Adrenal gland (tissue), 12 donors: ENCODE data around the gene BMERB1. TPM values are rescaled to one million over a fixed set of nuclear protein-coding genes. Genes with fewer than 3 reads are reported as not detected.

Experiments
- DNase-seq, 7 donors: peaks; one replicate each; pipeline ENCODE4 v3.0.0-alpha.2; 2019 to 2020
- H3K27ac ChIP-seq, 5 donors: fragments of 200-600 bp; sonication (generic) in 4 of 5; 1 replicate in 3 of 5; 2 replicates in 2 of 5; pipeline versions ENCODE4 v1.5.1 to v1.8.0; 2016 to 2020; ENCODE audit warnings: mild to moderate bottlenecking in 1 of 5
- H3K27me3 ChIP-seq: fragments of 200-600 bp; 2 replicates; pipeline ENCODE4 v1.8.0; 2021
- H3K36me3 ChIP-seq, 2 donors: fragments of 200-600 bp; replicated peaks in 1 of 2; 1 replicate in 1 of 2; 2 replicates in 1 of 2; pipeline versions ENCODE4 v1.5.1 to v1.8.0; 2018 to 2022
- H3K4me1 ChIP-seq, 2 donors: fragments of 200-600 bp; replicated peaks in 1 of 2; 1 replicate in 1 of 2; 2 replicates in 1 of 2; pipeline versions ENCODE4 v1.5.1 to v1.8.0; 2018 to 2021
- H3K4me3 ChIP-seq, 4 donors: fragments of 200-600 bp; sonication (generic) in 3 of 4; one replicate each; pipeline ENCODE4 v1.5.1; 2016 to 2018
- H3K9me3 ChIP-seq, 3 donors: fragments of 200-600 bp; sonication (generic) in 1 of 3; replicated peaks in 1 of 3; 1 replicate in 2 of 3; 2 replicates in 1 of 3; pipeline versions ENCODE4 v1.5.1 to v1.8.0; 2016 to 2021
- POLR2A ChIP-seq, 2 donors: fragments of 450-650 bp; IDR thresholded peaks; one replicate each; pipeline ENCODE4 v1.6.1; 2017; ENCODE audit warnings: antibody characterized with exemption in 2 of 2, mild to moderate bottlenecking in 2 of 2, moderate library complexity in 1 of 2
- WGBS, 4 donors: extraction: QIAGEN DNeasy Blood & Tissue Kit in 2 of 4; methylation state at CpG; one replicate each; pipeline versions ENCODE4 v1.1.5 to v1.1.7; 2013 to 2017; 5-methylcytosine and 5-hydroxymethylcytosine counted together
- intact Hi-C, 2 donors: fragments of 100-400 bp; cut with DNase I; formaldehyde crosslinking; loops; one replicate each; pipeline versions ENCODE4 v1.14.1 to v1.15.0; 2022 to 2023
- polyA plus RNA-seq, 3 donors: library from polyadenylated mRNA; stranded (reverse); fragments of 200-250 nt in 2 of 3; fragments of 350-450 nt in 1 of 3; fragmentation: Illumina TruSeq in 1 of 3; extraction: RNeasy Lipid Tissue Mini Kit (QIAGEN cat#74804) in 1 of 3; gene quantifications; one replicate each; pipeline ENCODE4 v1.2.3, GENCODE V29; 2013 to 2014
- total RNA-seq, 9 donors: library from RNA; depleted of rRNA in 4 of 9; stranded (reverse); fragments of >200 nt in 4 of 9; fragments of 120-200 nt in 1 of 9; fragmentation: NEBNext Ultra II Directional in 1 of 9; extraction: Animal tissue kit (Norgen Biotek cat#: 25700) in 1 of 9; gene quantifications; one replicate each; pipeline versions ENCODE4 v1.1.0 to v1.2.4, GENCODE V29; 2013 to 2023
- TF ChIP-seq, protein P1 (sequence below), 6 experiments: fragments of 450-650 bp in 4 of 6; fragments of 200-600 bp in 2 of 6; sonication (generic) in 1 of 6; IDR thresholded peaks; 1 replicate in 5 of 6; 2 replicates in 1 of 6; pipeline versions ENCODE4 v1.5.1 to v1.8.0; 2016 to 2021; ENCODE audit warnings: antibody characterized with exemption in 6 of 6, mild to moderate bottlenecking in 2 of 6, moderate library complexity in 1 of 6
- donor health status: healthy with polysubstance abuse.
- donor health status: Bipolar disorder and iron deficiency.
- donor health status: DM: yes; HTN: yes; CAD: no.
- donor health status: DM: no; HTN: no; CAD: no.
- donor health status: DM: no; HTN: no; CAD: no.
- donor health status: DM: yes; HTN: yes; CAD: no.

BMERB1 gene
- total and polyA plus RNA-seq, 12 donors, result 9.8 to 56.0 (median 18.7) TPM

- H3K4me1 ChIP-seq, result peaks cover 6 to 10% of the 10 kb centered on the region in 2 donors
- H3K9me3 ChIP-seq, result no peaks in the 10 kb centered on the region
- no peak for DNase-seq
- intact Hi-C loops, result no loop called here
- no peak overlapping the region for H3K27ac ChIP-seq
- no peak overlapping the region for H3K4me3 ChIP-seq
- 76 to 83% (median 82%) methylated on average over 6 of the region's 6 CpGs for WGBS, 4 donors
- no peak for TF ChIP-seq POLR2A (IDR thresholded peaks at IDR 0.05)
- no peaks in the 10 kb centered on the region for H3K27me3 ChIP-seq
- H3K36me3 ChIP-seq, result peaks cover 0 to 67% of the 10 kb centered on the region in 2 donors
Measured at GRCh38 chr16:15597135-15597534, 162.7 kb downstream of the BMERB1 start.

DNA sequence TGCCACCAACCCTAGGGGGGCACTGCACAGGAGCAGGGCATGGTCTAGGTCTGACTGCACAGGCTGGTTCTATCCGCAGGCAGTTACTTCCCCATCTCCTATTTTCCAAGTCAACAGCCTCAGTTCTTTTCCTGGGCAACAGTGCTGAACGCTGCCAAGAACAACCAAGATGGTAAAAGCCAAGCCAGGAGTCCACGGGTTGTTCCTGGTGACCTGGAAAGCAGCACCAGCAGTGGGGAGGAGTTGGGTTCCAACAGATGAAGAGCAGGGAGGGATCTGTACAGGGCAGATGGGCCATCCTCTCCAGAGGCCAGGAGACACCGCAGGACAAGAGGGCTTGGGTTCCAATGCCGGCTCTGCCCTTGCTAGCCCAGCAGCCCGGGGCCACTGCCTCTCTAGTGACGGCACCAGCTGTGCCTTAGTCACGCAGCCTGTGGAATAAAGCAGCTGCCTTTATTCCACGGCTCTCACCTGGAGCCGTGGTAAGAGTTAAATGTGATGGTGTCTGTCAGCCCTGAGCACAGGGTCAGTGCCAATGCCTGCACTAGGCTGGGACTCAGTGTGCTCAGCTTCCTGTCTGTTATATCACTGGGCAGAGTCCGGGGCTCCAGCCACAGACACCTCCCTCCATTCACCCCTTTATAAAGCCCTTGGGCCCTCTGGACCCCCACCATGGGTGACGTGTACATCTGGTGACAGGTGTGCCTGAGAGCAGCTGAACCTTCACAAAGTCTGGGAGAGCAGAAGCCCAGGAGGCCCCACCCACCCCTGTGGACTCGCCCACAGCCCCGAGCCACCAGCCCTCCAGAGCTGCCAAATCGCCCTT lies 163.6 kb downstream of the BMERB1 start:
- H3K36me3 ChIP-seq, result peaks cover 0 to 76% of the 10 kb centered on the region in 2 donors
- no peaks in the 10 kb centered on the region for H3K27me3 ChIP-seq
- H3K27ac ChIP-seq, result no peak overlapping the region
- intact Hi-C loops, result no loop called here
- H3K9me3 ChIP-seq, result no peaks in the 10 kb centered on the region
- TF ChIP-seq, protein P1, sequence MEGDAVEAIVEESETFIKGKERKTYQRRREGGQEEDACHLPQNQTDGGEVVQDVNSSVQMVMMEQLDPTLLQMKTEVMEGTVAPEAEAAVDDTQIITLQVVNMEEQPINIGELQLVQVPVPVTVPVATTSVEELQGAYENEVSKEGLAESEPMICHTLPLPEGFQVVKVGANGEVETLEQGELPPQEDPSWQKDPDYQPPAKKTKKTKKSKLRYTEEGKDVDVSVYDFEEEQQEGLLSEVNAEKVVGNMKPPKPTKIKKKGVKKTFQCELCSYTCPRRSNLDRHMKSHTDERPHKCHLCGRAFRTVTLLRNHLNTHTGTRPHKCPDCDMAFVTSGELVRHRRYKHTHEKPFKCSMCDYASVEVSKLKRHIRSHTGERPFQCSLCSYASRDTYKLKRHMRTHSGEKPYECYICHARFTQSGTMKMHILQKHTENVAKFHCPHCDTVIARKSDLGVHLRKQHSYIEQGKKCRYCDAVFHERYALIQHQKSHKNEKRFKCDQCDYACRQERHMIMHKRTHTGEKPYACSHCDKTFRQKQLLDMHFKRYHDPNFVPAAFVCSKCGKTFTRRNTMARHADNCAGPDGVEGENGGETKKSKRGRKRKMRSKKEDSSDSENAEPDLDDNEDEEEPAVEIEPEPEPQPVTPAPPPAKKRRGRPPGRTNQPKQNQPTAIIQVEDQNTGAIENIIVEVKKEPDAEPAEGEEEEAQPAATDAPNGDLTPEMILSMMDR (IDR thresholded peaks at IDR 0.05), result no peak
- TF ChIP-seq POLR2A (IDR thresholded peaks at IDR 0.05), result no peak
- DNase-seq, result no peak
- WGBS, 4 donors, result 88 to 97% (median 96%) methylated on average over 6 to 15 of the region's 15 CpGs
- peaks cover 6 to 10% of the 10 kb centered on the region in 2 donors for H3K4me1 ChIP-seq
- no peak overlapping the region for H3K4me3 ChIP-seq

DNA sequence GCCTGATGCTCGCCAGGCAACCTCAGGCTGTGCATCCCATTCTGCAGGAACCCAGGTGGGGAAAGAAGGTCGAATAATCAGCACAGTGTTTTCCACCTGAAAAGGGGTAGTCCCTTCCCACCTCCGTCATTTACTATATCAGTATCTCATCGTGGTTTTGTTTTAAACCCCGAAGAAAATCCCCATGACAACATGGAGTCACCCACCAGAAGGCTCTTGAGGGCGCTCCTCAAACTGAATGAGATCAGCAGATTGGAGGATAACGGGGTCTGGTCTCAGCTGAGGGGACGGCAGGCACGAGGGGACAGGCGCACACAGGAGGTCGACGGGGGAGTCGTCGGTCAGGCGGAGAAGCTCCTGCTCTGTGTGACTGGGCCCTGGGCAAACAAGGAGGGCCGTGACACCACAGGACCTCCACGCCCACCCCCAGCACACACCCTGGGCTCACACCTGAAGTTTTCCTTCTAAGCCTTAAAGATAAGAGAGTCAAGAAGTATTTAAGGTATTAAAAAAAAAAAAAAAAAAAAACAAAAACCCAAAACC lies 164.3 kb downstream of the BMERB1 start:
- no peak overlapping the region for H3K4me3 ChIP-seq
- intact Hi-C loops, result no loop called here
- H3K27ac ChIP-seq, result no peak overlapping the region
- no peak for DNase-seq
- no peaks in the 10 kb centered on the region for H3K27me3 ChIP-seq
- H3K4me1 ChIP-seq, result peaks cover 6 to 10% of the 10 kb centered on the region in 2 donors
- TF ChIP-seq POLR2A (IDR thresholded peaks at IDR 0.05), result no peak
- TF ChIP-seq, protein P1 (IDR thresholded peaks at IDR 0.05), result no peak
- H3K9me3 ChIP-seq, result no peaks in the 10 kb centered on the region
- peaks cover 0 to 83% of the 10 kb centered on the region in 2 donors for H3K36me3 ChIP-seq
- WGBS, 4 donors, result 91 to 96% (median 95%) methylated on average over 17 of the region's 17 CpGs

DNA sequence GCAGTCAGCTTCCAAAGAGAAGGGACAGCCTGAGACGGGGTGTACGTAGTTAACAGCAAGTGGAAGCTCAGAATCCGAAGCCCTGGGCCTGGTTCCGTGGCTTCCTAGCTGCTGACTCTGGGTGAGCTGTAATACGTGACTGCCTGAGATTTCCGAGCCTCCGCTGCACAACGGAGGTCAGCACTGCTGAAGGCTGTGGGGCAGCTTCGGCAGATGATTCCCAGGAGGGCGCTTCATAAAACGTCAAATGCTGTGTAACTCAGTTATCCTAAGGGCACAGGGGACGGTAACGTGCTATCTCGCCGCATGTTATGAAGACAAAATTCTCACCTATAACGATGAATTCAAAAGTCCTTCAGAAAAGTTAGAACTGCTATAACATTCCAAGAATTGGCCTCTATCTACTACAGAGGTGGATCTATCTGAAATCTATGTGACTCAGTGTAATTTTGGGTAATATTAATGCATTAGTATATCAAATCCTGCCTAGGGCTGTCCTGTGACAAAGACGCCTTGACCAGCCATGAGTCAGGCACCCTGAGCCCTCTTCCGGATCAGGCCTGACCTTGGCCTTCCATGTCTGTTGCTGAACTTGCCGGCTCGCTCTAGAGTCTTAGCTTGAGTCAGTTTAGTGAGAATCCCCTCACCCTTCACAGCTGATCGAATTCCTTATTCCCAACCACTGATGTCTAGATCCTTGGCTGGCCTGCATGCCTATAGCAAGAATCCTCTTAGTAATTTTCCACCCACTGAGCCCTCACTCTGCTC lies 165.1 kb downstream of the BMERB1 start:
- peak; percentile 48 to 83 (median 77) for DNase-seq
- Histone ChIP-seq H3K27me3 (no peaks in the 10 kb centered on the region), H3K27ac (peak overlapping the region in 4 of 5 donors; percentile 10 to 67 (median 52)), H3K9me3 (no peaks in the 10 kb centered on the region), H3K4me1 (peaks cover 6 to 10% of the 10 kb centered on the region in 2 donors), H3K36me3 (peaks cover 0 to 91% of the 10 kb centered on the region in 2 donors), H3K4me3 (no peak overlapping the region)
- intact Hi-C loops, result no loop called here
- TF ChIP-seq, protein P1 (IDR thresholded peaks at IDR 0.05), result no peak
- no peak for TF ChIP-seq POLR2A (IDR thresholded peaks at IDR 0.05)
- 76 to 81% (median 78%) methylated on average over 21 of the region's 21 CpGs for WGBS, 4 donors
